SK-N-SH (cell line): Measurements from ENCODE around the gene C1QTNF9.

Experiments used
- EP300 ChIP-seq, 2 experiments: IDR thresholded peaks; 2 replicates each; pipeline versions ENCODE4 v1.4.0 to v1.6.1; 2012; ENCODE audit warnings: borderline replicate concordance in 1 of 2, low read depth in 1 of 2, low read length in 1 of 2
- NRF1 ChIP-seq: IDR thresholded peaks from 2 replicates; pipeline ENCODE4 v1.6.1; 2012; ENCODE audit warnings: low read depth, mild to moderate bottlenecking, low read length
- POLR2AphosphoS5 ChIP-seq: IDR thresholded peaks from 2 replicates; pipeline ENCODE4 v1.6.1; 2012; ENCODE audit warnings: low read depth, low read length
- RCOR1 ChIP-seq: fragments of 150-350 bp; IDR thresholded peaks from 2 replicates; pipeline ENCODE4 v1.6.1; 2017; ENCODE audit warnings: antibody characterized with exemption, low read length
- SMC3 ChIP-seq: IDR thresholded peaks from 2 replicates; pipeline ENCODE4 v1.6.1; 2012; ENCODE audit warnings: low read depth, low read length, improper control_type of control experiment
- TAF1 ChIP-seq: IDR thresholded peaks from 2 replicates; pipeline ENCODE4 v1.6.1; 2012; ENCODE audit warnings: low read depth, mild to moderate bottlenecking, low read length, moderate library complexity, borderline replicate concordance
- TF ChIP-seq, protein P1 (sequence below): fragments of 200-600 bp; sonication (generic); IDR thresholded peaks from 2 replicates; pipeline ENCODE4 v1.6.1; 2017; ENCODE audit warnings: antibody characterized with exemption, mild to moderate bottlenecking, moderate library complexity

DNA sequence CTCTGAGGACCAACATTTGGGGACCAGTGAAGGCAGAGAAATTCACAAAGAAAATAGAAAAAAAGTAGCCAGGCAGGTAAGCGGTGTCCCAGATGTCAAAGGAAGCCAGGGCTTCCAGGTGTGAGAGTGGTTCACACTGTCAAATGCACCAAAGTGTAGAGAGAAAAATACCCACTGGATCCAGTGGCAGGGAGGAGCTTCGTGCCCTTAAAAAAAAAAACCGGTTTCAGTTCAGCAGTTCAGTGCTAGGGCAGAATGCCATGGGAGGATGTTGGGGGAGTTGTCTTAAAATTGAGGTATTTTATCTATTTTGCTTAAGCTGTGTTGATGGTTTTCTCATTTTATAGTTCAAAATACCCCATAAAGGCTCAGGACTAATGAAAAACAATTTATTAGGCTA is 47.8 kb upstream of the C1QTNF9 start:
- TF ChIP-seq, protein P1, sequence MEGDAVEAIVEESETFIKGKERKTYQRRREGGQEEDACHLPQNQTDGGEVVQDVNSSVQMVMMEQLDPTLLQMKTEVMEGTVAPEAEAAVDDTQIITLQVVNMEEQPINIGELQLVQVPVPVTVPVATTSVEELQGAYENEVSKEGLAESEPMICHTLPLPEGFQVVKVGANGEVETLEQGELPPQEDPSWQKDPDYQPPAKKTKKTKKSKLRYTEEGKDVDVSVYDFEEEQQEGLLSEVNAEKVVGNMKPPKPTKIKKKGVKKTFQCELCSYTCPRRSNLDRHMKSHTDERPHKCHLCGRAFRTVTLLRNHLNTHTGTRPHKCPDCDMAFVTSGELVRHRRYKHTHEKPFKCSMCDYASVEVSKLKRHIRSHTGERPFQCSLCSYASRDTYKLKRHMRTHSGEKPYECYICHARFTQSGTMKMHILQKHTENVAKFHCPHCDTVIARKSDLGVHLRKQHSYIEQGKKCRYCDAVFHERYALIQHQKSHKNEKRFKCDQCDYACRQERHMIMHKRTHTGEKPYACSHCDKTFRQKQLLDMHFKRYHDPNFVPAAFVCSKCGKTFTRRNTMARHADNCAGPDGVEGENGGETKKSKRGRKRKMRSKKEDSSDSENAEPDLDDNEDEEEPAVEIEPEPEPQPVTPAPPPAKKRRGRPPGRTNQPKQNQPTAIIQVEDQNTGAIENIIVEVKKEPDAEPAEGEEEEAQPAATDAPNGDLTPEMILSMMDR, result no peak
- no peak for TF ChIP-seq POLR2AphosphoS5
- TF ChIP-seq RCOR1, result no peak
- TF ChIP-seq SMC3, result no peak
- no peak for TF ChIP-seq TAF1
- no peak for TF ChIP-seq EP300 (IDR thresholded peaks at IDR 0.05; ENCODE audit: borderline replicate concordance in 1 of 2, low read depth in 1 of 2, low read length in 1 of 2)
- no peak for TF ChIP-seq NRF1
